ENCODE results near the gene TXNDC11. TPM values are rescaled to one million over a fixed set of nuclear protein-coding genes. Genes with fewer than 3 reads are reported as not detected.
A peak's percentile ranks its signal among the peaks of the same experiment; 100 is the strongest.

The TXNDC11 gene
- total RNA-seq, 1 experiment from 2014 or later, result 11.1 TPM

DNA sequence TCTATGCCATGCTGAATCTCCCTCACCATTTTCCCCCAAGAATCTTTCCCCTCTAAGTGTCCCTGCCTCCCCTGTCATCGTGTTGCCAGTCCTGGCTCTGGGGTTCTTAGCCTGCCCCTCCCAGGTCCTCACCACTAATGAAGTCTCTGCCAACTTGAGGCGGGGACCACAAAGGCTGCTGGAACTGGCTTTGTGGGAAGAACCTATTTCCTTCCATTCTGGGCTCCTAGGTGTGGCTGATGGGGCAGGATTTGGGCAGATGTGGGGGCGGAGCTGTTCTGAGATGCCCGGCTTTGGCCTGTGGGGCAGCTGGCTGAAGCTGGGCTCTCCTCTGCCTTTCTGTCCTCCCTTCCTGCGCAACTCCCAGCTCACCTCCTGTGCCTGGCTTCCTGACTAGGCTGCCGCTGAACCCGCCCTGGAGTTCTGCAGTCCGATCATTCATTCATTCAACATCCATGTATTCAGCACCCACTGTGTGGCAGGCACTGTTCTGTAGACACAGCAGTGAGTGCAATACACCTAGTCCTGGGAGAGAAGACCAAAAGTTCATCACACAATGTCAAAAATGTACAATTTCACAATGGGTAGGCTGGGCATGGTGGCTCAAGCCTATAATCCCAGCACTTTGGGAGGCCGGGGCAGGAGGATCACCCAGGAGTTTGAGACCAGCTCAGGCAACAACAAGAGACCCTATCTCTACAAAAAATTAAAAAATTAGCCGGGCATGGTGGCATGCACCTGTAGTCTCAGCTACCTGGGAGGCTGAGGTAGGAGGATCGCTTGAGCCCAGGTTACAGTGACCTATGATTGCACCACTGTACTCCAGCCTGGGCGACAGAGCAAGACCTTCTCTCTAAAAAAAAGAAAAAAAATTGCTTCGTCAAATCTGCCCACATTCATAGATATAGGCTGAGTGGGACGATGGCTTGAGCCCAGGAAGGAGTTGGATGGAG is 76.3 kb downstream of the TXNDC11 start:
- peak overlapping the region; percentile 83; the same call in 1 of the 2 replicates for H3K27ac Mint-ChIP-seq
- peak overlapping the region; percentile 51; the same call in 1 of the 2 replicates for H3K4me3 Mint-ChIP-seq
- TF ChIP-seq CBFB (CRISPR knock-in tag; IDR thresholded peaks at IDR 0.05; ENCODE audit: low read depth) (no peak), ZSCAN18 (CRISPR knock-in tag; IDR thresholded peaks at IDR 0.05) (no peak), NR1H2 (CRISPR knock-in tag; IDR thresholded peaks at IDR 0.05) (no peak), FOXP4 (CRISPR knock-in tag; IDR thresholded peaks at IDR 0.05) (no peak), PRDM15 (CRISPR knock-in tag; IDR thresholded peaks at IDR 0.05) (no peak), ESRRA (CRISPR knock-in tag; IDR thresholded peaks at IDR 0.05; ENCODE audit: borderline replicate concordance) (no peak), FOXJ3 (CRISPR knock-in tag; IDR thresholded peaks at IDR 0.05; ENCODE audit: borderline replicate concordance) (no peak), ZNF219 (CRISPR knock-in tag; IDR thresholded peaks at IDR 0.05; ENCODE audit: borderline replicate concordance) (no peak), E2F4 (CRISPR knock-in tag; IDR thresholded peaks at IDR 0.05; ENCODE audit: borderline replicate concordance, low read depth) (no peak), ZNF263 (CRISPR knock-in tag; IDR thresholded peaks at IDR 0.05; ENCODE audit: low read depth) (no peak)
- TF ChIP-seq, protein P1, sequence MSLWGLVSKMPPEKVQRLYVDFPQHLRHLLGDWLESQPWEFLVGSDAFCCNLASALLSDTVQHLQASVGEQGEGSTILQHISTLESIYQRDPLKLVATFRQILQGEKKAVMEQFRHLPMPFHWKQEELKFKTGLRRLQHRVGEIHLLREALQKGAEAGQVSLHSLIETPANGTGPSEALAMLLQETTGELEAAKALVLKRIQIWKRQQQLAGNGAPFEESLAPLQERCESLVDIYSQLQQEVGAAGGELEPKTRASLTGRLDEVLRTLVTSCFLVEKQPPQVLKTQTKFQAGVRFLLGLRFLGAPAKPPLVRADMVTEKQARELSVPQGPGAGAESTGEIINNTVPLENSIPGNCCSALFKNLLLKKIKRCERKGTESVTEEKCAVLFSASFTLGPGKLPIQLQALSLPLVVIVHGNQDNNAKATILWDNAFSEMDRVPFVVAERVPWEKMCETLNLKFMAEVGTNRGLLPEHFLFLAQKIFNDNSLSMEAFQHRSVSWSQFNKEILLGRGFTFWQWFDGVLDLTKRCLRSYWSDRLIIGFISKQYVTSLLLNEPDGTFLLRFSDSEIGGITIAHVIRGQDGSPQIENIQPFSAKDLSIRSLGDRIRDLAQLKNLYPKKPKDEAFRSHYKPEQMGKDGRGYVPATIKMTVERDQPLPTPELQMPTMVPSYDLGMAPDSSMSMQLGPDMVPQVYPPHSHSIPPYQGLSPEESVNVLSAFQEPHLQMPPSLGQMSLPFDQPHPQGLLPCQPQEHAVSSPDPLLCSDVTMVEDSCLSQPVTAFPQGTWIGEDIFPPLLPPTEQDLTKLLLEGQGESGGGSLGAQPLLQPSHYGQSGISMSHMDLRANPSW (CRISPR knock-in tag; conservative IDR thresholded peaks at IDR 0.05; ENCODE audit: low read depth), result no peak
- ATAC-seq, result no peak
- no peaks in the 10 kb centered on the region for H3K36me3 Mint-ChIP-seq
- peaks cover 54% of the 10 kb centered on the region for H3K4me1 Mint-ChIP-seq
- POLR2A ChIA-PET, result interaction anchor here (0.5 to 1.6 kb wide), 3 partner anchors 10 to 150 kb away, joined by 4 to 8 read pairs (median 4); no protein-coding TSS in a partner anchor
- CTCF ChIA-PET, result interaction anchor here (0.6 to 4.1 kb wide), 13 partner anchors 8 to 410 kb away, joined by 3 to 22 read pairs (median 5); partner anchors contain the start of gene SOCS1
- H3K27me3 Mint-ChIP-seq (ENCODE audit: low read depth), result peaks cover 3% of the 10 kb centered on the region; the same call in 1 of the 2 replicates
- no peaks in the 10 kb centered on the region for H3K9me3 Mint-ChIP-seq
- no peak for DNase-seq (ENCODE audit: low spot score)
